Measurements from ENCODE around the gene RICTOR.

The RICTOR gene

GRCh38 chr5:38932854-38933408 is 141.3 kb downstream of the RICTOR start:
- DNase-seq (ENCODE audit: low spot score), result no peak

GRCh38 chr5:38931731-38932130 is 142.5 kb downstream of the RICTOR start:
- DNase-seq (ENCODE audit: low spot score), result no peak

DNA sequence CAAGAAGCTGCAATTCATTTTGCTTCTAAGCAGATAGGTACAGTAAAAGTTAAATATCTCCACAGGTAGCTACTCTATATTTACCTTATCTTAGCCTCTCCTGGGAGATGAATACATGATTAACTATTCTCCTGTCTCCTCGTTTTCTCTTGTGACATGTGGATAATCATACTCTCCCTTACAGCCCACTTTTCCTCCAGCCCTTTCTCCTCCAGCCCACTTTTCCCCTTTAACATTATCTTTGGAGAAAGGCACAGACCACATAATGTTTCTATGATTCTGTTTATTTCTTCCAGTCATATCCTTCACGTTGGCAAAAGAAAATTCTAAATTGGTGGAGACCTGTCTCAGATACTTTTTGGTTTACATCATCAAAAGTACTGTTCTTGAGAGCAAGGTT is 144.4 kb downstream of the RICTOR start:
- DNase-seq (ENCODE audit: low spot score), result no peak

DNA sequence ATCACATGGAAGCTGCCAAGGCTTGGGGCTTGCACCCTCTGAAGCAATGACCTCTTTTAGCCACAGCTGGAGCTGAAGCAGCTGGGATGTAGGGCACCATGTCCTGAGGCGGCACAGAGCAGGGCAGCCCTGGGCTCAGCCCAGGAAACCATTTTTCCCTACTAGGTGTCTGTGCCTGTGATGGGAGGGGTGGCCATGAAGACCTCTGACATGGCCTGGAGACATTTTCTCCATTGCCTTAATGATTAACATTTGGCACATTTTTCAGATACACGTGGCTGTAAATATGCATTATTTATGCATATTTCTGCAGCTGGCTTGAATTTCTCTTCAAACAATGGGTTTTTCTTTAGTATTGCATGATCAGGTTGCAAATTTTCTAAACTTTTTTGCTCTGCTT is 146.7 kb downstream of the RICTOR start:
- DNase-seq (ENCODE audit: low spot score), result no peak

DNA sequence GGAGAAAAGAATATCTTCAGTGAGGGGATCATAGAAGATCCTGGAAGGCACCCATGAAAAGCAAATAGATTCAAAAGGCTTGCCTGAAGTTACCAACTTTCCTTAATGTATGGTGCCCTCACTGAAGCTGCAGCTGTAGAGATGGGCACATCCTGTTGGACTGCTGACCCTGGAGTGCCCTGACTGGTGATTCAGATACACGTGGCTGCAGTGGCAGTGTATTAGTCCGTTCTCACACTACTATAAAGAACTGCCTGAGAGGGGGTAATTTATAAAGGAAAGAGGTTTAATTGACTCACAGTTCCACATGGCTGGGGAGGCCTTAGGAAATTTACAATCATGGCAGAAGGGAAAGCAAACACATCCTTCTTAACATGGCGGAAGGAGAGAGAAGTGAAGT is 148.1 kb downstream of the RICTOR start:
- DNase-seq (ENCODE audit: low spot score), result no peak

DNA sequence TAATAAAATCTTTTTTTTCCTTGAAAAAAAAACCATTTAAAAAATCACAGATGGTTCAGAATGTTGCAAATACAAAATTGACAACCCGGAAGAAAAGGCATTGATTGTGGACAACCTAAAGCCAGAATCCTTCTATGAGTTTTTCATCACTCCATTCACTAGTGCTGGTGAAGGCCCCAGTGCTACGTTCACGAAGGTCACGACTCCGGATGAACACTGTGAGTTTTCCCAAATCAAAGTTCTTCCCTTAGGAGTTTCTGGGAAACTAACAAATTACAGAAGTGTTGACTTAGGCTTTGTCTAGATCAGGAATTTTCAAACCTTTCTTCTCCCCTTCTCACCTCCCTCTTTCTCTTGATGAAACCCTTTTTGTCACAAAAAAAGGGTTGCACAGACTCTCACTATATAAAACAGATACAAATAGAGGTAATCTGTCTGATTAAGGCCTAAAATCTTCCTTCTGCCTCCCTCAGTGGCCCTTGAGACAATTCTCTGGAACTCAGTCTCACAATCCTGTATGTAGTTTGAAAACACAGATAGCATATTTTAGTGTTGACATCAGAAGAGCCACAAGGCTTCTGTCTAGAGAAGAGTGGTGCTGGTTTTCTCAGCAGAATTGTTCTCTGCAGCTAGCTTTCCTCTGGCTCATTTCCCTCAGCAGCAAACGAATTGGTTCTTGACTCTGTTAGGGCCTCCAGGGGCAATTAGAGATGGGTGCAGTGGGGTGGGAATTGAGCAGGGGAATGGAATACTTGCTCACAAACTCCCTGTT is 148.9 kb downstream of the RICTOR start:
- no peak for DNase-seq (ENCODE audit: low spot score)

DNA sequence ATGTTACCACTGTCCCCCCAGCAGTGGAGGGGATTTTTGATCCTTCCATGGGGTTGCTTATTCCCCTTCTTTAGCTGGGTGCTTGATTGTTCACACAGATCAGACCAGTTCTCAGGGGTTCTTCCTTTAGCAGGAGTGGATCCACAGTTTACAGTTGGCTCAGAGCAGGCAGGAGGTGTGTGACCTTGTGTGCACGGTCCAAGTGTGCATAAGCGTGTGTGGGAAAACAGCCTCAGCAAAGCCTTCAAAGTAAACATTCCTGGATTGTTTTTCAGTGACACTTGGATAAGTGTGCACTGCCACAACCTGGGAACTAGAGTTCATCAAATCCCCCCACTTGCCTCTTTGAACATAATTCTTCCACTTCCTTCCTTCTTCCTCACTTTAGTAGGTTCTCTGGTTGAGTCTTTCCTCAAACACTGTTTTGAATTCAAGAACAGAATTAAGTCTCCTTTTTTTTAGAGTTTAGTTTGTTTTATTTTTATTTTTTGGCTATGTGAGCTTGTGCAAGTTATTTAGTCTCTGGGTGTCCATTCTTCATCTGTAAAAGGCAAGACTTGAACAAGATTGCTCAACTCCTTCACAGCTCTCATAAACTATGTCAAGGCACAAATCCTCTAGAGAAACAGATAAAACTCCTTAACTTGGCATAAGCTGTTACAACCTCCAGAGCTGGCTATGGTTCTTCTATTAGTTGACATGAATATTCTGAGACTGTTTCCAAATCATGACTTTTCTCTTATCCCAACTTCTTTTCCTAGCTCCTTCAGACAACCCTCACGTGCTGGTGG is 150.3 kb downstream of the RICTOR start:
- no peak for DNase-seq (ENCODE audit: low spot score)

DNA sequence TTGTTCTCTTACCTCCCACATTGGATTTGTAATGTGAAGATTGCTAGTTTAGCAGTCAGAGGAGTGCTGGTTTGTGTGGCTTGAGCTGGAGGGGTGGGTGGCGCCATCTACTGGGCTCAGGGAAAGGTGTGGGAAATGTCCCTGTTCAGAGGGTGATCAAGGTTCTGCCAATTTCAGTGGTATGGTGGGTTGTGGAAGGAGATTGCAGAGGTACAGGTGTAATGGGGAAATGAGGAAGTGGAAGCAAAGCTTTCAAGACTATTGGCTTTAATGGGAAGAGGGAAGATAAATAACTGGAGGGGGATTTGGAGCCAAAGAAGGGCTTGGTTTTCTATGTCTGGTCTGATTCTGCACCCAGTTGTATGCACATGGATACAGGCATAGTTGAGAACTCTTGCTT is 152.0 kb downstream of the RICTOR start:
- DNase-seq (ENCODE audit: low spot score), result peak; percentile 40

GRCh38 chr5:38921174-38921573 is 153.0 kb downstream of the RICTOR start:
- DNase-seq (ENCODE audit: low spot score), result no peak

GRCh38 chr5:38916802-38917201 is 157.4 kb downstream of the RICTOR start:
- no peak for DNase-seq (ENCODE audit: low spot score)

GRCh38 chr5:38913714-38914113 is 160.5 kb downstream of the RICTOR start:
- DNase-seq (ENCODE audit: low spot score), result no peak

DNA sequence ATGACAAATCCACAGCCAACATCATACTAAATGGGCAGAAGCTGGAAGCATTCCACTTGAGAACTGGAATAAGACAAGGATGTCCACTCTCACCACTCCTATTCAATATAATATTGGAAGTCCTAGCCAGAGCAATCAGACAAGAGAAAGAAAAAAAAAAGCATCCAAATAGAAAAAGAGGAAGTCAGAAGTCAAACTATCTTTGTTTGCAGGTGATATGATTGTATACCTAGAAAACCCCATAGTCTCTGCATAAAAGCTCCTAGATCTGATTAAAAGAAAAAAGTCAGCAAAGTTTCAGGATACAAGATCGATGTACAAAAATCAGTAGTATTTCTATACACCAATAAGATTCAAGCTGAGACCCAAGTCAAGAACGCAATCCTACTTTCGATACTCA is 162.3 kb downstream of the RICTOR start:
- no peak for DNase-seq (ENCODE audit: low spot score)

DNA sequence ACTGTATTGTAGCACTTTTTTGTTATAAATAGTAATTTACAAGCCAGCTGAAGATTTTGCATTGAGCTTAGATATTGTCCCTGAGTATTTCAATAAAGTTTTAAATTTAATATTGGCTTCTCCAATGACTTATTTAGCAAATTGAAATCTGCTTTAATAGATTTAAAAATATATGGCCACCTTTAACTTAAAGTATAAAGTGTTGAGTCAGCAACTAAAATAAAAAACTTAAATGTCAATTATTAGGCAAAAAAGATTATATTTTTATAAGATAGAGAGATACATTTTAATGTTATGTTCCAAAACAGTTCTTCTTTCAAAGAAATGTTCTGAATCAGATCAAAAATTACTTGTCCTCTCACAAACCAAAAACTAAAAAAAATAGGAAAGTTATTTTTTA is 167.7 kb downstream of the RICTOR start:
- DNase-seq (ENCODE audit: low spot score), result no peak

DNA sequence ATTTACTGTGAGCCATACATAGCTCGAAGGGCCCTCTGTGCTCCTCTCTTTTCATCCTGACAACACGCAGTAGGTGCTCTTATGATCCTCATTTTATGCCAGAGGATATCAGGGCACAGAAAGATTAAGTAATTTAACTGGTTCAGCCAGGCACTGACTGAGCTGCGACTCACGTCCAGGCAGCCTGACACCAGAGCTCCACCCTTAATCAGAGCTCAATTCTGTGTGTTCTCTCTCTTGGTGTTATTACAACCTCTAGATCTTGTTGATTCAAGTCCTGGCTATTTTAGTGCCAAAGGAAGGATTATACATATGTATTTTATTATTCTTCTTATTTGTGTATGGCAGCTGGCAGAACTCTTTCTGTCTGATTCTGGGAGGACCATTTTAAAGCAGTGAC is 168.7 kb downstream of the RICTOR start:
- no peak for DNase-seq (ENCODE audit: low spot score)

DNA sequence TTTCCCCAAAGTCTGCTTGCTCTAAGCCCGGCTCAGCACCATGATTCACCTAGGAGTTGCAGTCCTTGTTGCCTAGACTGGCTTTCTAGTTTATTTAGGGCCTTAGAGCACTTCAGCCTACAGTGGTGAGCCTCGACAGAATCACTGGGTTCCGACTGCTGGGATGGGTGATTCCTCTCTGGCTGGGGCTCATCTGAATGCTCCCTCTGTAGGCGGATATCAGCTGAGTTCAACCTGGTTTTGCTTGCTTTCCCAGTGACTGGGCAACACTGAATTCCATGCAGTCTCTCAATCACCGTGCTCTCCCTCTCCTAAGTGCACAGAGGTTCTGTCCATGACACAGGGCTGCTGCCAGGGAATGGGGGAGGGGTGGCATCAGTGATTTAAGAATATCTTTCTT is 174.3 kb downstream of the RICTOR start:
- no peak for DNase-seq (ENCODE audit: low spot score)

GRCh38 chr5:38896760-38897159 is 177.4 kb downstream of the RICTOR start:
- DNase-seq (ENCODE audit: low spot score), result no peak

DNA sequence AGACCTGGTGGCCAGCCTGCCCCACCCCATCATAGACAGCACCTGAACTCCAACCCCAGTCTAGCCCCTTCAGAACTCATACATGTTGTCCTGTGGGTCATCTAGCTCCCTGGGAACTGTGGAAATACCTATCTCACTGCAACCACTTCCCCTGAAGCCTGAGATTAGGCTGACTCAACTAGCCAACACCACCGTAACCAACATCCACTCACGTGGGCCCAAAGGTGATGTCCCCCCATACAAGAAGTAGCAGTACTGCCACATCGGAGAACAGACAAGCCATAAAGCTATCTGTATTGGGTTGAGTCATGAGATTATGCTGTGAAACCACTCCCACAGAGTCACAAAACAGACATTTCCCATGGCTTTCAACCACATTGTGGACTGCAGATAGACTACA is 181.8 kb downstream of the RICTOR start:
- no peak for DNase-seq (ENCODE audit: low spot score)

GRCh38 chr5:38891563-38891962 is 182.6 kb downstream of the RICTOR start:
- no peak for DNase-seq (ENCODE audit: low spot score)

GRCh38 chr5:38889424-38889823 is 184.8 kb downstream of the RICTOR start:
- DNase-seq (ENCODE audit: low spot score), result no peak

- DNase-seq (ENCODE audit: low spot score), result no peak
These were observed 186.2 kb downstream of the RICTOR start for GRCh38 chr5:38888041-38888440.

Data from CD4-positive, alpha-beta T cell treated with Interleukin-15 for 4 hours (primary cell).